ENCODE results near the gene PASD1.
"Not testable (repeated sequence)": the region's sequence is repeated elsewhere in the genome, so short reads cannot be mapped to it uniquely, and the experiment has no call there.

PASD1 gene

GRCh38 chrX:151563449-151563848, at the start of gene PASD1:
Gene PASD1, plus strand, starts transcription at chrX:151563675. Its CDS starts 37,879 bp downstream, at chrX:151601554.
- DNase-seq = no peak

GRCh38 chrX:151515237-151515636, 48.2 kb upstream of the PASD1 start:
- DNase-seq = no peak

- no peak for DNase-seq
Measured at GRCh38 chrX:151516538-151517187, 46.8 kb upstream of the PASD1 start.

GRCh38 chrX:151517421-151517820, 46.1 kb upstream of the PASD1 start:
- no peak for DNase-seq

- no peak for DNase-seq
Measured at GRCh38 chrX:151523351-151523750, 40.1 kb upstream of the PASD1 start.

GRCh38 chrX:151536571-151536970, 26.9 kb upstream of the PASD1 start:
- DNase-seq = no peak

- no peak for DNase-seq
Measured at GRCh38 chrX:151537572-151537971, 25.9 kb upstream of the PASD1 start.

- no peak for DNase-seq
Measured at GRCh38 chrX:151538190-151539122, 25.0 kb upstream of the PASD1 start.

GRCh38 chrX:151543706-151544105, 19.8 kb upstream of the PASD1 start:
- DNase-seq = no peak

- not testable (repeated sequence) for DNase-seq
Measured at GRCh38 chrX:151546226-151546625, 17.2 kb upstream of the PASD1 start.

GRCh38 chrX:151551176-151551575, 12.3 kb upstream of the PASD1 start:
- DNase-seq = not testable (repeated sequence)

GRCh38 chrX:151552743-151553142, 10.7 kb upstream of the PASD1 start:
- no peak for DNase-seq

- not testable (repeated sequence) for DNase-seq
Measured at GRCh38 chrX:151555301-151555700, 8.2 kb upstream of the PASD1 start.

GRCh38 chrX:151562485-151562884, 990 bp upstream of the PASD1 start:
- not testable (repeated sequence) for DNase-seq

GRCh38 chrX:151563003-151563402, 472 bp upstream of the PASD1 start:
- DNase-seq = not testable (repeated sequence)

- DNase-seq = no peak
Measured at GRCh38 chrX:151564035-151564434, 560 bp downstream of the PASD1 start.

- DNase-seq = not testable (repeated sequence)
Measured at GRCh38 chrX:151566872-151567271, 3.4 kb downstream of the PASD1 start.

GRCh38 chrX:151570561-151570960, 7.1 kb downstream of the PASD1 start:
- no peak for DNase-seq

- DNase-seq = not testable (repeated sequence)
Measured at GRCh38 chrX:151593384-151593783, 29.9 kb downstream of the PASD1 start.

GRCh38 chrX:151596282-151596681, 32.8 kb downstream of the PASD1 start:
- DNase-seq = no peak

GRCh38 chrX:151604931-151605330, 41.5 kb downstream of the PASD1 start:
- no peak for DNase-seq

- no peak for DNase-seq
Measured at GRCh38 chrX:151609222-151609621, 45.7 kb downstream of the PASD1 start.

- no peak for DNase-seq
Measured at GRCh38 chrX:151621422-151621821, 57.9 kb downstream of the PASD1 start.

GRCh38 chrX:151624677-151625076, 61.2 kb downstream of the PASD1 start:
- no peak for DNase-seq

Measured in CD4-positive, alpha-beta T cell treated with Interleukin-17A for 1 hour (primary cell).